DMS114 treated with DMSO at 0.1 percent for 48 hours (cell line): ENCODE measurements around the gene ASIC4.

Experiments used
- DNase-seq: peaks from one replicate; lab custom pipeline; 2025; ENCODE audit not compliant: unreplicated experiment; lab: John Stamatoyannopoulos, UW

Gene ASIC4

GRCh38 chr2:219514196-219514761 lies at the start of gene ASIC4:
Gene ASIC4 (plus strand): TSS chr2:219514482. CDS start chr2:219514725, 243 bp downstream.
- DNase-seq = no peak

GRCh38 chr2:219465659-219466561 lies 48.4 kb upstream of the ASIC4 start:
- no peak for DNase-seq

GRCh38 chr2:219466816-219467735 lies 47.2 kb upstream of the ASIC4 start:
- DNase-seq = no peak

- DNase-seq = no peak
Observed at GRCh38 chr2:219467736-219468075, 46.6 kb upstream of the ASIC4 start.

GRCh38 chr2:219468410-219469185 lies 45.7 kb upstream of the ASIC4 start:
- no peak for DNase-seq

GRCh38 chr2:219469186-219469724 lies 45.0 kb upstream of the ASIC4 start:
- no peak for DNase-seq

GRCh38 chr2:219470429-219470828 lies 43.9 kb upstream of the ASIC4 start:
- DNase-seq = no peak

- DNase-seq = no peak
Observed at GRCh38 chr2:219471476-219472371, 42.6 kb upstream of the ASIC4 start.

- DNase-seq = no peak
Observed at GRCh38 chr2:219472629-219473187, 41.6 kb upstream of the ASIC4 start.

- DNase-seq = no peak
Observed at GRCh38 chr2:219473511-219473910, 40.8 kb upstream of the ASIC4 start.

GRCh38 chr2:219474285-219475060 lies 39.8 kb upstream of the ASIC4 start:
- no peak for DNase-seq

GRCh38 chr2:219475278-219475677 lies 39.0 kb upstream of the ASIC4 start:
- no peak for DNase-seq

- no peak for DNase-seq
Observed at GRCh38 chr2:219475697-219476651, 38.3 kb upstream of the ASIC4 start.

- no peak for DNase-seq
Observed at GRCh38 chr2:219476652-219477151, 37.6 kb upstream of the ASIC4 start.

GRCh38 chr2:219477179-219477578 lies 37.1 kb upstream of the ASIC4 start:
- DNase-seq = no peak

GRCh38 chr2:219477815-219478214 lies 36.5 kb upstream of the ASIC4 start:
- no peak for DNase-seq

- no peak for DNase-seq
Observed at GRCh38 chr2:219478916-219479315, 35.4 kb upstream of the ASIC4 start.
